Esophagus muscularis mucosa (tissue), 3 donors: ENCODE data around the gene TNFRSF11A.

Source experiments
- POLR2A ChIP-seq: fragments of 450-650 bp; IDR thresholded peaks from one replicate; pipeline ENCODE4 v1.6.1; 2017; ENCODE audit warnings: antibody characterized with exemption, moderate library complexity, mild to moderate bottlenecking, low read depth
- TF ChIP-seq, protein P1 (sequence below), 3 experiments: fragments of 200-600 bp in 2 of 3; fragments of 450-650 bp in 1 of 3; sonication (generic) in 2 of 3; IDR thresholded peaks; one replicate each; pipeline ENCODE4 v1.5.1; 2017 to 2019; ENCODE audit warnings: antibody characterized with exemption in 3 of 3, mild to moderate bottlenecking in 2 of 3, moderate library complexity in 1 of 3

GRCh38 chr18:62357079-62357719 lies 32.1 kb downstream of the TNFRSF11A start:
- no peak for TF ChIP-seq POLR2A
- TF ChIP-seq, protein P1, sequence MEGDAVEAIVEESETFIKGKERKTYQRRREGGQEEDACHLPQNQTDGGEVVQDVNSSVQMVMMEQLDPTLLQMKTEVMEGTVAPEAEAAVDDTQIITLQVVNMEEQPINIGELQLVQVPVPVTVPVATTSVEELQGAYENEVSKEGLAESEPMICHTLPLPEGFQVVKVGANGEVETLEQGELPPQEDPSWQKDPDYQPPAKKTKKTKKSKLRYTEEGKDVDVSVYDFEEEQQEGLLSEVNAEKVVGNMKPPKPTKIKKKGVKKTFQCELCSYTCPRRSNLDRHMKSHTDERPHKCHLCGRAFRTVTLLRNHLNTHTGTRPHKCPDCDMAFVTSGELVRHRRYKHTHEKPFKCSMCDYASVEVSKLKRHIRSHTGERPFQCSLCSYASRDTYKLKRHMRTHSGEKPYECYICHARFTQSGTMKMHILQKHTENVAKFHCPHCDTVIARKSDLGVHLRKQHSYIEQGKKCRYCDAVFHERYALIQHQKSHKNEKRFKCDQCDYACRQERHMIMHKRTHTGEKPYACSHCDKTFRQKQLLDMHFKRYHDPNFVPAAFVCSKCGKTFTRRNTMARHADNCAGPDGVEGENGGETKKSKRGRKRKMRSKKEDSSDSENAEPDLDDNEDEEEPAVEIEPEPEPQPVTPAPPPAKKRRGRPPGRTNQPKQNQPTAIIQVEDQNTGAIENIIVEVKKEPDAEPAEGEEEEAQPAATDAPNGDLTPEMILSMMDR (IDR thresholded peaks at IDR 0.05), result no peak
